Osteoblast (primary cell): ENCODE data around the gene ITGAE. TPM values are rescaled to one million over a fixed set of nuclear protein-coding genes. Genes with fewer than 3 reads are reported as not detected.

Experiments used
- DNase-seq: peaks from one replicate; pipeline ENCODE4 v3.0.0; 2011; ENCODE audit warnings: low spot score, mixed read lengths; ENCODE audit not compliant: insufficient read length; ENCODE audit errors: missing footprints
- H2AFZ ChIP-seq: 2 replicates; pipeline ENCODE4 v1.6.0; 2011; ENCODE audit warnings: mild to moderate bottlenecking, low read length
- H3K27ac ChIP-seq: 2 replicates; pipeline ENCODE4 v1.5.1; 2011; ENCODE audit warnings: mild to moderate bottlenecking, low read depth, low read length, moderate library complexity
- H3K27me3 ChIP-seq: 2 replicates; pipeline ENCODE4 v1.6.0; 2012; ENCODE audit warnings: mild to moderate bottlenecking, control low read depth, inconsistent platforms, low read length, moderate library complexity; ENCODE audit not compliant: insufficient read depth
- H3K36me3 ChIP-seq: 2 replicates; pipeline ENCODE4 v1.5.1; 2011; ENCODE audit warnings: mild to moderate bottlenecking, low read length, control low read depth, moderate library complexity; ENCODE audit not compliant: insufficient read depth
- H3K4me1 ChIP-seq: 2 replicates; pipeline ENCODE4 v1.5.1; 2011; ENCODE audit warnings: mild to moderate bottlenecking, low read length, control low read depth, moderate library complexity; ENCODE audit not compliant: insufficient read depth
- H3K4me2 ChIP-seq: 2 replicates; pipeline ENCODE4 v1.6.0; 2011; ENCODE audit warnings: mild to moderate bottlenecking, low read length; ENCODE audit not compliant: insufficient read depth
- H3K4me3 ChIP-seq: fragments of 200-600 bp; sonication (generic); 3 replicates; pipeline ENCODE4 v1.5.1; 2012; ENCODE audit warnings: mild to moderate bottlenecking, low read length, inconsistent platforms; ENCODE audit not compliant: insufficient read depth
- H3K79me2 ChIP-seq: 2 replicates; pipeline ENCODE4 v1.6.0; 2012; ENCODE audit warnings: mild to moderate bottlenecking, low read length, control low read depth, inconsistent platforms; ENCODE audit not compliant: insufficient read depth
- H3K9me3 ChIP-seq: 2 replicates; pipeline ENCODE4 v1.5.1; 2011; ENCODE audit warnings: low read depth, low read length, control low read depth
- H4K20me1 ChIP-seq: 2 replicates; pipeline ENCODE4 v1.6.0; 2012; ENCODE audit warnings: mild to moderate bottlenecking, low read length, control low read depth; ENCODE audit not compliant: insufficient read depth
- CTCF ChIP-seq: IDR thresholded peaks from 2 replicates; pipeline ENCODE4 v1.5.1; 2011; ENCODE audit warnings: mild to moderate bottlenecking, low read depth, low read length, moderate library complexity; ENCODE audit errors: extremely low read depth
- total RNA-seq: library from RNA; depleted of rRNA; stranded (reverse); fragments of >200 nt; gene quantifications from 2 replicates; pipeline ENCODE4 v1.2.3, GENCODE V29; 2012

Gene ITGAE
- total RNA-seq, 1 donor: 10.5 TPM

- Histone ChIP-seq H3K79me2 (peaks cover 63% of the 10 kb centered on the region), H4K20me1 (peaks cover 44% of the 10 kb centered on the region), H2AFZ (peak overlapping the region; percentile 74), H3K27me3 (no peaks in the 10 kb centered on the region), H3K4me1 (peaks cover 25% of the 10 kb centered on the region), H3K4me2 (peak overlapping the region; percentile 100), H3K27ac (peak overlapping the region; percentile 82), H3K36me3 (peaks cover 22% of the 10 kb centered on the region), H3K9me3 (no peaks in the 10 kb centered on the region), H3K4me3 (peak overlapping the region; percentile 99)
- peak; percentile 99 for DNase-seq
- no peak for TF ChIP-seq CTCF
These were observed 133.4 kb downstream of the ITGAE start for GRCh38 chr17:3667366-3668278.

- TF ChIP-seq CTCF: no peak
- no peaks in the 10 kb centered on the region for H3K27me3 ChIP-seq
- no peak overlapping the region for H2AFZ ChIP-seq
- peak overlapping the region; percentile 28 for H3K4me3 ChIP-seq
- H3K27ac ChIP-seq: peak overlapping the region; percentile 8
- DNase-seq: no peak
- H3K4me1 ChIP-seq: peaks cover 25% of the 10 kb centered on the region
- peaks cover 63% of the 10 kb centered on the region for H3K79me2 ChIP-seq
- H3K9me3 ChIP-seq: no peaks in the 10 kb centered on the region
- peaks cover 42% of the 10 kb centered on the region for H4K20me1 ChIP-seq
- H3K4me2 ChIP-seq: peak overlapping the region; percentile 100
- peaks cover 27% of the 10 kb centered on the region for H3K36me3 ChIP-seq
These were observed 134.5 kb downstream of the ITGAE start for GRCh38 chr17:3666516-3666915.

- no peaks in the 10 kb centered on the region for H3K9me3 ChIP-seq
- peak; percentile 43 for DNase-seq
- no peak overlapping the region for H2AFZ ChIP-seq
- peaks cover 63% of the 10 kb centered on the region for H3K79me2 ChIP-seq
- H3K27ac ChIP-seq: no peak overlapping the region
- H3K27me3 ChIP-seq: no peaks in the 10 kb centered on the region
- H3K4me2 ChIP-seq: no peak overlapping the region
- TF ChIP-seq CTCF: no peak
- H3K36me3 ChIP-seq: peaks cover 27% of the 10 kb centered on the region
- H4K20me1 ChIP-seq: peaks cover 40% of the 10 kb centered on the region
- no peak overlapping the region for H3K4me3 ChIP-seq
- peaks cover 25% of the 10 kb centered on the region for H3K4me1 ChIP-seq
These were observed 135.2 kb downstream of the ITGAE start for GRCh38 chr17:3665834-3666233.

Other genes starting within 250 kb of the ITGAE start
- 0.29 and 0.36 TPM in 2 replicates for gene TRPV3, start 243.4 kb downstream of the ITGAE start, total RNA-seq
- 2.4 and 2.5 TPM in 2 replicates for gene TRPV1, start 191.8 kb downstream of the ITGAE start, total RNA-seq
- 8.3 and 13.8 TPM in 2 replicates for gene SHPK, start 164.9 kb downstream of the ITGAE start, total RNA-seq
- 34.7 and 46.0 TPM in 2 replicates for gene CTNS, start 164.4 kb downstream of the ITGAE start, total RNA-seq
- gene TAX1BP3, start 132.6 kb downstream of the ITGAE start, total RNA-seq: 149 and 164 TPM in 2 replicates
- 12.7 and 13.8 TPM in 2 replicates for gene EMC6, start 132.4 kb downstream of the ITGAE start, total RNA-seq
- 0.36 TPM in 1 of 2 replicates, not detected in the other for gene P2RX5, start 105.0 kb downstream of the ITGAE start, total RNA-seq
- 1.4 and 1.5 TPM in 2 replicates for gene HASPIN, start 77.3 kb downstream of the ITGAE start, total RNA-seq
- gene NCBP3, start 45.1 kb upstream of the ITGAE start, total RNA-seq: 21.4 and 24.2 TPM in 2 replicates
- gene CAMKK1, start 91.9 kb upstream of the ITGAE start, total RNA-seq: 8.7 and 9.1 TPM in 2 replicates
- under 0.01 TPM in 1 of 2 replicates, not detected in the other for gene P2RX1, start 115.3 kb upstream of the ITGAE start, total RNA-seq
- gene ATP2A3, start 163.2 kb upstream of the ITGAE start, total RNA-seq: 1.4 and 1.8 TPM in 2 replicates